ENCODE measurements around the gene KIR2DL1.
"Not testable (repeated sequence)": the region's sequence is repeated elsewhere in the genome, so short reads cannot be mapped to it uniquely, and the experiment has no call there.

KIR2DL1 gene

GRCh38 chr19:54772666-54773065 lies 3.1 kb downstream of the KIR2DL1 start:
- DNase-seq = not testable (repeated sequence)

- not testable (repeated sequence) for DNase-seq
These were observed 5.7 kb downstream of the KIR2DL1 start for GRCh38 chr19:54775095-54775815.

- not testable (repeated sequence) for DNase-seq
These were observed 6.2 kb downstream of the KIR2DL1 start for GRCh38 chr19:54775830-54776229.

- DNase-seq = not testable (repeated sequence)
These were observed 8.3 kb downstream of the KIR2DL1 start for GRCh38 chr19:54777851-54778250.

- DNase-seq = not testable (repeated sequence)
These were observed 9.3 kb downstream of the KIR2DL1 start for GRCh38 chr19:54778896-54779295.

- not testable (repeated sequence) for DNase-seq
These were observed 13.3 kb downstream of the KIR2DL1 start for GRCh38 chr19:54782916-54783315.

GRCh38 chr19:54786091-54786723 lies 16.6 kb downstream of the KIR2DL1 start:
- not testable (repeated sequence) for DNase-seq

GRCh38 chr19:54788154-54788553 lies 18.6 kb downstream of the KIR2DL1 start:
- not testable (repeated sequence) for DNase-seq

GRCh38 chr19:54790711-54791110 lies 21.1 kb downstream of the KIR2DL1 start:
- DNase-seq = no peak

- DNase-seq = no peak
These were observed 21.9 kb downstream of the KIR2DL1 start for GRCh38 chr19:54791476-54791875.

- DNase-seq = no peak
These were observed 23.2 kb downstream of the KIR2DL1 start for GRCh38 chr19:54792814-54793213.

GRCh38 chr19:54795758-54796157 lies 26.2 kb downstream of the KIR2DL1 start:
- no peak for DNase-seq

- DNase-seq = no peak
These were observed 33.8 kb downstream of the KIR2DL1 start, which contains the start of gene KIR2DL4 for GRCh38 chr19:54803410-54803809. TSS of gene KIR2DL4 (plus strand) at chr19:54803610. CDS start at chr19:54803652, 42 bp downstream.

GRCh38 chr19:54804101-54804500 lies 34.5 kb downstream of the KIR2DL1 start:
- DNase-seq = no peak

GRCh38 chr19:54804571-54804970 lies 35.0 kb downstream of the KIR2DL1 start:
- DNase-seq = no peak

- DNase-seq = no peak
These were observed 36.3 kb downstream of the KIR2DL1 start for GRCh38 chr19:54805665-54806515.

- no peak for DNase-seq
These were observed 36.9 kb downstream of the KIR2DL1 start for GRCh38 chr19:54806516-54806838.

- not testable (repeated sequence) for DNase-seq
These were observed 45.0 kb downstream of the KIR2DL1 start for GRCh38 chr19:54814571-54814970.

GRCh38 chr19:54816251-54816650 lies 46.7 kb downstream of the KIR2DL1 start, which contains the start of gene KIR3DL1:
TSS of gene KIR3DL1 (plus strand) at chr19:54816468.
- not testable (repeated sequence) for DNase-seq

GRCh38 chr19:54817670-54818536 lies 48.3 kb downstream of the KIR2DL1 start:
- no peak for DNase-seq

- DNase-seq = not testable (repeated sequence)
These were observed 54.8 kb downstream of the KIR2DL1 start for GRCh38 chr19:54824416-54824815.

- DNase-seq = not testable (repeated sequence)
These were observed 55.7 kb downstream of the KIR2DL1 start for GRCh38 chr19:54825326-54825725.
